ENCODE measurements around the gene ZNF765. TPM values are rescaled to one million over a fixed set of nuclear protein-coding genes. Genes with fewer than 3 reads are reported as not detected.

ZNF765 gene
- total RNA-seq, result 4.0 and 4.2 TPM in 2 replicates

GRCh38 chr19:53394974-53395839 is at the start of gene ZNF765:
Gene ZNF765, plus strand, starts transcription at chr19:53395149. Its CDS starts 2,867 bp downstream, at chr19:53398016.

DNA sequence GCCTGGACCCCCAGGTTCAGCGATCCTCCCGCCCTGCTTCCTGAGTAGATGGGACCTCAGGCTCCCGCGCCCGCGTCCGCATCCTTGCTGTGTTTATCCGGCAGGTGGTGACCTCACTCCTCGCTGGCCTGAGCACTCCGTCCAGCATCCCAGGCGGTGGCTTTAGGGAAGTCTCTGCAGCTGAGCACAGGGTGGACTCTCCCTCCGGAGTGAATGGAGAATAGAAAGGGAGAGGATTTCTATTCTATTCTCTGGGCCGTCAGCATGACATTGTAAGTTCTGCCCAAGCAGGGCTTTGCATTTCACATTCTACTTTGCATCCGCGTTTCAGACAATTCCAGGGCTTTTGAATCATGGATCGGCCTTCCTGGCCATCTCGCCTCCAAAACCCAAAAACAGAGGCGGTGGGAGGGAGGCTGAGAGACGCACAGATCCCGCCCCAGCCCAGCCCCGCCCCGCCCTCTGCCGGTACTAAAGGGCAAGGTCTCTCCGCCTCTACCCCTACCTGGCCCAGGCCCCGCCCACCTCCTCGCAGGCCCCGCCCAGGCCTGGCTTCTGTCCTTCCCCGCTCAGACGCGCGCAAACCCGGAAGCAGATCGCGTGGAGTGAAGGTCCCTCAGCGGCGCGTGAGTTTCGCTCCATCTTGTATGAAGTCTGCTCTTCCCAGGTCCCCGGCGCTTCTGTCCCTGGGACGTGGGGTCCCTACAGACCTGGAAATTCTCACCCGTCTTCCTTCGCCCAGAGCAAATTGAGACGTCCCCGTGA is 29.6 kb upstream of the ZNF765 start, which contains the start of gene ZNF525:
TSS of gene ZNF525 (plus strand) at position 572 of the 765 bp plus-strand sequence. CDS start 6,577 bp downstream, outside the sequence.

GRCh38 chr19:53431399-53432087 is 36.6 kb downstream of the ZNF765 start, which contains the start of gene ZNF761:
Gene ZNF761, plus strand, starts transcription at chr19:53431984. Its CDS starts 15,285 bp downstream, at chr19:53447269.

DNA sequence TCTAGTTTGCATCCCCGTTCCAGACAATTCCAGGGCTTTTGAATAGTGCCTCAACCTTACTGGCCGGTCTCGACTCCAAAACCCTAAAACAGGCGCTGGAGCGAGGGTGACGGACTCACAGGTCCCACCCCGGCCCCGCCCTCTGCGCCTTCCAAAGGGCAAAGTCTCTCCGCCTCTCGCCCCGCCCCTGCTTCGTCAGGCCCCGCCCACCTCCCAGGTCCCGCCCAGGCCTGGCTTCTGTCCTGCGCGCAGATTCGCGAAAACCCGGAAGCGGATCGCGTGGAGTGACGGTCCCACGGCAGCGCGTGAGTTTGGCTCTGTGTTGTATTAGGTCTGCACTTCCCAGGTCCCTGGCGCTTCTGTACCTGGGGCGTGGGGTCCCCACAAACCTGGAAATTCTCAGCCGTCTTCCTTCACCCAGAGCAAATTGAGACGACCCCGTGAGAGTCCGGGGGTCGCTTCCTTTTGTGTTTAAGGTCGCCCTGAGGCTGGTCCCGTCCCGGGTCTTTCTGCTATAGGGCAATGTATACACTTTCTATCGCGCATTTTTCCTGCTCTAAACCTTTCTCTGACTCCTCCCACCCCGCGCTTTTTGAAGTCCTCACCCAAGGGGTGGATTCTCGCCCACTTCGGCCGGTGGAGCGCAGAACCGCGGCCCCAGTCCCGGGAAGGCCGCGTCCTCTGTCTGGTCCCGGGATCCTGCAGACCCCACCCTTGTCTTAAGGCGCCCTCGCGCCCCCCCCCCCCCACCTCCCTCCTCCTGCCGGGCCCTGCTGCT is 72.7 kb downstream of the ZNF765 start, which contains the start of gene ZNF813:
TSS of gene ZNF813 (plus strand) at position 249 of the 778 bp plus-strand sequence. CDS start 16,090 bp downstream, outside the sequence.

Other genes starting within 250 kb of the ZNF765 start
- 2.0 and 2.1 TPM in 2 replicates for gene ZNF347, start 236.1 kb upstream of the ZNF765 start, total RNA-seq
- 2.1 and 7.6 TPM in 2 replicates for gene ZNF665, start 201.8 kb upstream of the ZNF765 start, total RNA-seq
- gene ZNF677, start 140.3 kb upstream of the ZNF765 start, total RNA-seq, result 4.5 and 9.1 TPM in 2 replicates
- gene VN1R2, start 136.9 kb upstream of the ZNF765 start, total RNA-seq, result not detected in 2 replicates
- gene VN1R4, start 127.4 kb upstream of the ZNF765 start, total RNA-seq, result not detected in 2 replicates
- 3.0 and 3.4 TPM in 2 replicates for gene ZNF845, start 61.4 kb upstream of the ZNF765 start, total RNA-seq
- 1.8 and 1.9 TPM in 2 replicates for gene ZNF525, start 29.4 kb upstream of the ZNF765 start, total RNA-seq
- 7.2 and 9.1 TPM in 2 replicates for gene ZNF761, start 36.8 kb downstream of the ZNF765 start, total RNA-seq
- gene ZNF813, start 72.6 kb downstream of the ZNF765 start, total RNA-seq, result 2.4 and 2.8 TPM in 2 replicates
- gene ZNF331, start 143.0 kb downstream of the ZNF765 start, total RNA-seq, result 5.2 and 6.4 TPM in 2 replicates
- not detected in 2 replicates for gene DPRX, start 236.8 kb downstream of the ZNF765 start, total RNA-seq

Data from bronchus fibroblast of lung (primary cell).